ENCODE data around the gene CD109.

CD109 gene

GRCh38 chr6:73866305-73866704, 170.3 kb downstream of the CD109 start:
- no peak for TF ChIP-seq CTCF (IDR thresholded peaks at IDR 0.05; ENCODE audit: insufficient read depth, missing control alignments)
- DNase-seq (ENCODE audit: insufficient read length, low spot score), result no peak
- no peak for FAIRE-seq

- DNase-seq (ENCODE audit: insufficient read length, low spot score) (no peak), FAIRE-seq (no peak)
- no peak for TF ChIP-seq CTCF (IDR thresholded peaks at IDR 0.05; ENCODE audit: insufficient read depth, missing control alignments)
Observed at GRCh38 chr6:73867411-73867810, 171.4 kb downstream of the CD109 start.

GRCh38 chr6:73870907-73871306, 174.9 kb downstream of the CD109 start:
- no peak for FAIRE-seq

GRCh38 chr6:73873081-73873480, 177.1 kb downstream of the CD109 start:
- no peak for TF ChIP-seq CTCF (IDR thresholded peaks at IDR 0.05; ENCODE audit: insufficient read depth, missing control alignments)
- DNase-seq (ENCODE audit: insufficient read length, low spot score) (no peak), FAIRE-seq (no peak)

More at GRCh38 chr6:73870907-73871306, 174.9 kb downstream of the CD109 start:
- no peak for DNase-seq (ENCODE audit: insufficient read length, low spot score)
- no peak for TF ChIP-seq CTCF (IDR thresholded peaks at IDR 0.05; ENCODE audit: insufficient read depth, missing control alignments)
